Fibroblast of lung (primary cell): ENCODE results near the gene TMEM72.

Source experiments
- EZH2 ChIP-seq: IDR thresholded peaks from 2 replicates; pipeline ENCODE4 v1.5.1; 2012; ENCODE audit warnings: low read length, control low read depth, mild to moderate bottlenecking; ENCODE audit errors: missing control alignments
- TF ChIP-seq, protein P1 (sequence below), 2 donors: IDR thresholded peaks in 1 of 2; conservative IDR thresholded peaks in 1 of 2; 1 replicate in 1 of 2; 2 replicates in 1 of 2; pipeline ENCODE4 v1.5.1; 2011 to 2012; ENCODE audit warnings: low read length in 2 of 2, control low read depth in 1 of 2, inconsistent platforms in 1 of 2, low read depth in 1 of 2, mild to moderate bottlenecking in 1 of 2

GRCh38 chr10:44899450-44900080 lies 11.6 kb upstream of the TMEM72 start:
- TF ChIP-seq, protein P1, sequence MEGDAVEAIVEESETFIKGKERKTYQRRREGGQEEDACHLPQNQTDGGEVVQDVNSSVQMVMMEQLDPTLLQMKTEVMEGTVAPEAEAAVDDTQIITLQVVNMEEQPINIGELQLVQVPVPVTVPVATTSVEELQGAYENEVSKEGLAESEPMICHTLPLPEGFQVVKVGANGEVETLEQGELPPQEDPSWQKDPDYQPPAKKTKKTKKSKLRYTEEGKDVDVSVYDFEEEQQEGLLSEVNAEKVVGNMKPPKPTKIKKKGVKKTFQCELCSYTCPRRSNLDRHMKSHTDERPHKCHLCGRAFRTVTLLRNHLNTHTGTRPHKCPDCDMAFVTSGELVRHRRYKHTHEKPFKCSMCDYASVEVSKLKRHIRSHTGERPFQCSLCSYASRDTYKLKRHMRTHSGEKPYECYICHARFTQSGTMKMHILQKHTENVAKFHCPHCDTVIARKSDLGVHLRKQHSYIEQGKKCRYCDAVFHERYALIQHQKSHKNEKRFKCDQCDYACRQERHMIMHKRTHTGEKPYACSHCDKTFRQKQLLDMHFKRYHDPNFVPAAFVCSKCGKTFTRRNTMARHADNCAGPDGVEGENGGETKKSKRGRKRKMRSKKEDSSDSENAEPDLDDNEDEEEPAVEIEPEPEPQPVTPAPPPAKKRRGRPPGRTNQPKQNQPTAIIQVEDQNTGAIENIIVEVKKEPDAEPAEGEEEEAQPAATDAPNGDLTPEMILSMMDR (conservative IDR thresholded peaks at IDR 0.05 in 1 of 2, IDR thresholded peaks at IDR 0.05 in 1 of 2; ENCODE audit: low read depth in 1 of 2, low read length in 2 of 2), result no peak
- no peak for TF ChIP-seq EZH2
